MM.1S (cell line): Measurements from ENCODE around the gene TMEM254.
"Not testable (repeated sequence)": the region's sequence is repeated elsewhere in the genome, so short reads cannot be mapped to it uniquely, and the experiment has no call there.

Source experiments
- DNase-seq: peaks from one replicate; pipeline ENCODE4 v3.0.0-alpha.2; 2015
- H2AFZ ChIP-seq: fragments of 300-600 bp; sonication (generic); 2 replicates; pipeline ENCODE4 v1.6.0; 2016; ENCODE audit warnings: antibody characterized with exemption, low read length
- H3F3A ChIP-seq: fragments of 300-600 bp; sonication (generic); 2 replicates; pipeline ENCODE4 v1.6.1; 2016; ENCODE audit warnings: mild to moderate bottlenecking, antibody characterized with exemption, low read length, moderate library complexity, mixed read lengths; ENCODE audit not compliant: insufficient read depth
- H3K27ac ChIP-seq: fragments of 300-600 bp; sonication (generic); 2 replicates; pipeline ENCODE4 v1.5.1; 2016; ENCODE audit warnings: mild to moderate bottlenecking, low read length
- H3K27me3 ChIP-seq: fragments of 300-600 bp; sonication (generic); replicated peaks from 2 replicates; pipeline ENCODE4 v1.6.0; 2016; ENCODE audit warnings: low read length; ENCODE audit not compliant: insufficient read depth
- H3K36me3 ChIP-seq: fragments of 300-600 bp; sonication (generic); replicated peaks from 2 replicates; pipeline ENCODE4 v1.6.1; 2016; ENCODE audit warnings: mild to moderate bottlenecking, low read length, mixed read lengths; ENCODE audit not compliant: insufficient read depth
- H3K4me1 ChIP-seq: fragments of 300-600 bp; sonication (generic); 2 replicates; pipeline ENCODE4 v1.6.1; 2016; ENCODE audit warnings: low read length, mixed read lengths
- H3K4me2 ChIP-seq: fragments of 300-600 bp; sonication (generic); 2 replicates; pipeline ENCODE4 v1.6.0; 2016; ENCODE audit warnings: low read depth, low read length
- H3K4me3 ChIP-seq: fragments of 300-600 bp; sonication (generic); 2 replicates; pipeline ENCODE4 v1.5.1; 2016; ENCODE audit warnings: low read length, mixed read lengths
- H3K79me2 ChIP-seq: fragments of 300-600 bp; sonication (generic); 2 replicates; pipeline ENCODE4 v1.6.1; 2016; ENCODE audit warnings: mixed run types, low read length, mixed read lengths
- H3K9ac ChIP-seq: fragments of 300-600 bp; sonication (generic); 2 replicates; pipeline ENCODE4 v1.6.1; 2016; ENCODE audit warnings: low read length, mixed read lengths
- H3K9me2 ChIP-seq: fragments of 300-600 bp; sonication (generic); replicated peaks from 2 replicates; pipeline ENCODE4 v1.6.1; 2016; ENCODE audit warnings: mild to moderate bottlenecking, low read length, mixed read lengths; ENCODE audit not compliant: insufficient read depth
- H3K9me3 ChIP-seq: fragments of 300-600 bp; sonication (generic); replicated peaks from 2 replicates; pipeline ENCODE4 v1.6.1; 2016; ENCODE audit warnings: mild to moderate bottlenecking, low read length, mixed read lengths; ENCODE audit not compliant: insufficient read depth
- H4K20me1 ChIP-seq: fragments of 300-600 bp; sonication (generic); 2 replicates; pipeline ENCODE4 v1.6.1; 2016; ENCODE audit warnings: mild to moderate bottlenecking, low read length, moderate library complexity, mixed read lengths; ENCODE audit not compliant: insufficient read depth
- CTCF ChIP-seq: fragments of 300-600 bp; sonication (generic); IDR thresholded peaks from 2 replicates; pipeline ENCODE4 v1.5.1; 2016; ENCODE audit warnings: antibody characterized with exemption, low read length, mixed read lengths
- EZH2 ChIP-seq: fragments of 300-600 bp; sonication (generic); optimal IDR thresholded peaks from 2 replicates; pipeline ENCODE3; 2017; ENCODE audit warnings: low read depth, mild to moderate bottlenecking, antibody characterized with exemption, low read length, mixed read lengths
- EZH2phosphoT487 ChIP-seq: fragments of 300-600 bp; sonication (generic); IDR thresholded peaks from 2 replicates; pipeline ENCODE4 v1.6.1; 2018; ENCODE audit warnings: antibody characterized with exemption, low read length

The TMEM254 gene

GRCh38 chr10:80035430-80035829 is 43.0 kb upstream of the TMEM254 start:
- H3K4me3 ChIP-seq, H3K79me2 ChIP-seq, H2AFZ ChIP-seq, H4K20me1 ChIP-seq, H3F3A ChIP-seq, H3K9ac ChIP-seq, H3K36me3 ChIP-seq, H3K9me2 ChIP-seq, H3K27me3 ChIP-seq, H3K9me3 ChIP-seq, H3K27ac ChIP-seq, H3K4me2 ChIP-seq, H3K4me1 ChIP-seq, DNase-seq: not testable (repeated sequence)

GRCh38 chr10:80036921-80037500 is 41.5 kb upstream of the TMEM254 start:
- H3K27ac ChIP-seq, DNase-seq, H3K9me3 ChIP-seq, H3K79me2 ChIP-seq, H3K27me3 ChIP-seq, H2AFZ ChIP-seq, H3K36me3 ChIP-seq, H3K4me3 ChIP-seq, H3K9ac ChIP-seq, H3K4me1 ChIP-seq, H3F3A ChIP-seq, H3K4me2 ChIP-seq, H3K9me2 ChIP-seq, H4K20me1 ChIP-seq: not testable (repeated sequence)

GRCh38 chr10:80038226-80038625 is 40.2 kb upstream of the TMEM254 start:
- H3K27ac ChIP-seq, DNase-seq, H3F3A ChIP-seq, H2AFZ ChIP-seq, H3K79me2 ChIP-seq, H3K4me3 ChIP-seq, H3K9me3 ChIP-seq, H3K9ac ChIP-seq, H3K9me2 ChIP-seq, H3K36me3 ChIP-seq, H3K4me2 ChIP-seq, H3K4me1 ChIP-seq, H4K20me1 ChIP-seq, H3K27me3 ChIP-seq: not testable (repeated sequence)

GRCh38 chr10:80041162-80041561 is 37.3 kb upstream of the TMEM254 start:
- no peaks in the 10 kb centered on the region for H3K9me3 ChIP-seq
- no peak overlapping the region for H3K4me3 ChIP-seq
- H3K9ac ChIP-seq, result no peak overlapping the region
- H3K36me3 ChIP-seq, result no peaks in the 10 kb centered on the region
- TF ChIP-seq EZH2phosphoT487, result no peak
- TF ChIP-seq CTCF, result no peak
- no peak for TF ChIP-seq EZH2
- no peak overlapping the region for H3K4me2 ChIP-seq
- no peaks in the 10 kb centered on the region for H3K4me1 ChIP-seq
- no peaks in the 10 kb centered on the region for H3F3A ChIP-seq
- no peaks in the 10 kb centered on the region for H4K20me1 ChIP-seq
- no peak overlapping the region for H2AFZ ChIP-seq
- H3K9me2 ChIP-seq, result no peaks in the 10 kb centered on the region
- H3K27ac ChIP-seq, result no peak overlapping the region
- no peaks in the 10 kb centered on the region for H3K27me3 ChIP-seq
- no peaks in the 10 kb centered on the region for H3K79me2 ChIP-seq
- DNase-seq, result no peak

- H3K27me3 ChIP-seq, H3K4me3 ChIP-seq, H3F3A ChIP-seq, H3K4me1 ChIP-seq, H4K20me1 ChIP-seq, H3K36me3 ChIP-seq, H3K9me3 ChIP-seq, H3K27ac ChIP-seq, DNase-seq, H2AFZ ChIP-seq, H3K9me2 ChIP-seq, H3K4me2 ChIP-seq, H3K79me2 ChIP-seq, H3K9ac ChIP-seq: not testable (repeated sequence)
Measured at GRCh38 chr10:80044935-80045334, 33.5 kb upstream of the TMEM254 start.
